GM12873 (cell line): ENCODE data around the gene FDXACB1.

Experiments used
- TF ChIP-seq, protein P1 (sequence below): IDR thresholded peaks from 2 replicates; pipeline ENCODE4 v1.5.1; 2012; ENCODE audit warnings: low read depth, mild to moderate bottlenecking, moderate library complexity, low read length, control low read depth; ENCODE audit not compliant: insufficient read depth; ENCODE audit errors: missing control alignments

FDXACB1 gene

DNA sequence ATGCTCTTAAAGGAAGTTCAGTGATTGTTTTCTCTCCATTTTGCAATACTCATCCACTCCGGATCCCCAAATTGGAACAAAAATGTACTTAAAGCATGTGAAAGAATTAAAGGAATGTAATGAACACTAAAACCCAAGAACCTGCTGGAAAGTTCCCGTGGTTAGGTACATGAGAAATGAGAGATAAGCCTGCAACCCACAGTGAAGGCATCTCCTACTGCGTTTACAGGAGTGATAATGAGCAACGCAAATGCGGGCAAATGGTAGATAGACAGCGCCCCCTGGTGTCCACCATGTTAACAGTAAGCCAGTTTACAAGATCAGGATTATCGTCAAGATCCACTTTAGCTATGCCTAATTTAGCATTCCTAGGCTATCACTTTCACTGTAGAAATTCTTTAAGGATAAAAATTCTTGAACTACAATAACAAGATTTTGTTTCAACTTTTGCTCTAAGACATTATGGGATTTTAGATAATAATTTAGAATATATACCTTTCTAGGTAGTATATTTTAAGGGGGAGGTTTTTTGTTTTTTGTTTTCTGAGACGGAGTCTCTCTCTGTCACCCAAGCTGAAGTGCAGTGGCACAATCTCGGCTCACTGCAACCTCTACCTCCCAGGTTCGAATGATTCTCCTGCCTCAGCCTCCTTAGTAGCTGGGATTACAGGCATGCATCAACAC is 37.5 kb downstream of the FDXACB1 start:
- TF ChIP-seq, protein P1, sequence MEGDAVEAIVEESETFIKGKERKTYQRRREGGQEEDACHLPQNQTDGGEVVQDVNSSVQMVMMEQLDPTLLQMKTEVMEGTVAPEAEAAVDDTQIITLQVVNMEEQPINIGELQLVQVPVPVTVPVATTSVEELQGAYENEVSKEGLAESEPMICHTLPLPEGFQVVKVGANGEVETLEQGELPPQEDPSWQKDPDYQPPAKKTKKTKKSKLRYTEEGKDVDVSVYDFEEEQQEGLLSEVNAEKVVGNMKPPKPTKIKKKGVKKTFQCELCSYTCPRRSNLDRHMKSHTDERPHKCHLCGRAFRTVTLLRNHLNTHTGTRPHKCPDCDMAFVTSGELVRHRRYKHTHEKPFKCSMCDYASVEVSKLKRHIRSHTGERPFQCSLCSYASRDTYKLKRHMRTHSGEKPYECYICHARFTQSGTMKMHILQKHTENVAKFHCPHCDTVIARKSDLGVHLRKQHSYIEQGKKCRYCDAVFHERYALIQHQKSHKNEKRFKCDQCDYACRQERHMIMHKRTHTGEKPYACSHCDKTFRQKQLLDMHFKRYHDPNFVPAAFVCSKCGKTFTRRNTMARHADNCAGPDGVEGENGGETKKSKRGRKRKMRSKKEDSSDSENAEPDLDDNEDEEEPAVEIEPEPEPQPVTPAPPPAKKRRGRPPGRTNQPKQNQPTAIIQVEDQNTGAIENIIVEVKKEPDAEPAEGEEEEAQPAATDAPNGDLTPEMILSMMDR, result peak; percentile 86

DNA sequence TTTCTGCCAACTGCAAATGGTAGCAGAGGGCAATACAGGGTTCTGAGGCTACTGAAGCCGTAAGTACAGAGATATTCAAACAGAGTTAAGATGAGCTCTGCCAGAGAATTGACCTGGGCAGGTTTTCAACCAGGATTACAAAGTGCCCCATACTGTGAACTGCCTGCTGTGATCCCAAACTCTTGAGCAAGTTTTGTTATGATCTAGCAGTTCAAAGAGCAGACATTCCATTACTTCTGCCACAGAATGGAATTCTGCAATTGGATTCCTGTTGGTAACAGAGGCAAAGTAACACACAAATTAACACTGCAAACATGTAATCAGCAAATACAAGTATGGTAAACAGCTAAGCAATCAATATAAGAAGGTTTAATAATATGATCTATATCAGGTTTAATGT is 38.8 kb downstream of the FDXACB1 start:
- TF ChIP-seq, protein P1, result no peak

DNA sequence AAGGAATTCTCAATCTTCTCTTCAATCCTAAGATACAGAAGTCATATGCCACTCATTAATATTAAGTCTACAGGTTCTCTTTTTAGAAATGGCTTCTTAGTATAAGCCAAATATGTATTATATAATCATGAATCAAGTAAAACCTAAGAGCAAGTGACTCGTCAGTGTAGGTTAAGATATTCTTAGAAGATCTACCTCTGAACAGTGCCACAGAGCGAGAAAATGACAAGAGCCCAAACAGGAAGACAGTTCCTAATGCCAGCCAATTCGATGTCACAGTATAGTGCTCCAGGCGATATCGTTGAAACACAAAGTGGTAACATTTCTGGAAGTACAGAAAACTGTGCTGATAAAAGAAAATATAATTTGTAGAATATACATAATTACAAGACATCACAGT is 40.9 kb downstream of the FDXACB1 start:
- TF ChIP-seq, protein P1, result no peak

DNA sequence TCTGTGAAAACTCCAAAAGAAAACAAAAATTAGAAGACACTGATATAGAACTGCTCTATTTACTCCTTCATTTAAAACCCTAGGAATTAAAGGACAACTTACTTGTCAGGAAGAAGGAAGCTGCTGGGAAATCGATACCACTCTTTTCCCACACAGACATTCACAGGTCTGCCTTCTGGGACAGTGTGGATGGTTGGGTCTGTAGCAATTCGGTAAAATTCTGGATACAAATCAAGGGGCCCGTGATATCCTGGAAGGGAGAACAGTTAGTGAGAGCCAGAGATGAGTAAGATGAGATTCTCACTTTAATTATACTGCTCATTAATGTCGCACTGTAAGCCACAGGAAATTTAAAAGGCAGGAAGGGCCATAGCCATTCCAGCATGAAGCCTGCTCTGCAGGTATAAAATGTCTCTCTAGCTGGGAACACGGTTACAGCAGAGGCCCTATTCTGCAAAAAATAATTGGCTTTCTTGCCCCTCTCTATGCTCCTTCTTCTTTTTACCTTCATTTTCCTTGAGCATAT is 41.5 kb downstream of the FDXACB1 start:
- TF ChIP-seq, protein P1, result no peak

DNA sequence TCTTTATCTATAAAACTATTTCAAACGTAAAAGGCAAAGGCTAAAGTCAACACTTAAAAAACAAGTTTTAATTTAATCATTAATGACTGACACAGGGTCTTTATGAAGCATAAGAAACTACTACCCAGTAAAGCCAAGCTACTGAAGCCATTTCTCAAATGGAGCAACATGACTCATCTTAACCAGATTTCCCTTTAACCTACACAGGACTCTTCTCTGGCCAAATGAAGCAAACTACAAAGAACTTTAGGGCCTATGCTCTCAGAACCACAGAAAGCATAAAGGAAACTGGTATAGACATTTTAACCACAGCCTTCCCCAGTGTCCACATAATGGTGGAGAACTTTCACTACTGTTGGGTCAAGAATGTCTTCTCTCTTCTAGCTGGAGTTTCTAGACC is 42.2 kb downstream of the FDXACB1 start:
- TF ChIP-seq, protein P1, result no peak

DNA sequence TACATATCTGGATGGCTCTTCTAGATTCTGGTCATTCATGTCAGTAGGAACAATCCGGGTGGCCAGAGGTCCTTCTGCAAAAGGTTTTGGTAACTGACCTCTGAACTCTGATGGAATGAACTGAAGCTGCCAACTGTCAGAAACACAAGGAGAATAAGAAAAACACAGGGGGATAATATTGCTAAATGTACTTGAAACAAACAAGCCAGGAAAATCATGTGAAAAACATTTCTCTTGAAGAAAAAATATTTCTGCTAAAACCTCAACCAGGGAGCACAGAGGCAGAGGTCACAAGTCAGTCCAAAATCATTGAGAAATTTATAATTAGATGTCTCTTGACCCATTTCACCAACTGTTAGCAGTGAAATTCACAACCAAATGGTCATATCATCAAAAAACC is 42.8 kb downstream of the FDXACB1 start:
- TF ChIP-seq, protein P1, result no peak

DNA sequence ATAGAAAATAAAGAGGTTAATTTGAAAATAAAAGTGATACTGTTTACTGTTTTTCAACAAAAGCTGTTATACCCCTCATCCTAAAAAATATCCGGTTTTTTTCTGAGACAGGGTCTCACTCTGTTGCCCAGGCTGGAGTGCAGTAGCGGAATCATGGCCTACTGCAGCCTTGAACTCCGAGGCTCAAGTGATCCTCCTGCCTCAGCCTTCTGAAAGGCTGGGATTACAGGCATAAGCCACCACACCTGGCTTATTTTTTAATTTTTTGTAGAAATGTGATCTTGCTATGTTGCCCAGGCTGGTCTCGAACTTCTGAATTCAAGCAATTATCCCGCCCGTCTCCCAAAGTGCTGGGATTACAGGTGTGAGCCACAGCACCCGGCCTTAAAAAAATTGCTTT is 43.3 kb downstream of the FDXACB1 start:
- TF ChIP-seq, protein P1, result no peak
